ENCODE measurements around the gene ZNF420. TPM values are rescaled to one million over a fixed set of nuclear protein-coding genes. Genes with fewer than 3 reads are reported as not detected.

ZNF420 gene
- total and polyA plus RNA-seq, 10 donors = 5.3 to 24.3 (median 14.4) TPM

DNA sequence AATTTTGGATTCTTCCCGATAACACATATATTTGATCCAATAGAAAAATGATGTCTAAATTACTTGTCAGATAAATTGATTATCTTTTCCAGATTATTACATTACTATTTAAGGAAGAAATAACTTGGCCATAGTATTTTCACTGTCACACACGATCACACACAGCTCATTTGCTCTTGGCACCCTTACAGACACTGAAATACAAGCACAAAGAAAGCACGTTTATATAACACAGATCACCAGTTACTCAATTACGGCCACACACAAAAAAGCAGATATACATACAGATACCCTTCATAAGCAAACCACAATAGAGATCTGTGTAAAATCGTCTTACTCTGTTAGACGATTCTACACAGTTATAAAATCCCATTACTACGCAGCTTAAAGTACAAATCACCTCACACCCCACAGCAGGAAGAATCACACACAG, 716 bp upstream of the ZNF420 start:
- peaks cover 0 to 16% (median 7%) of the 10 kb centered on the region in 6 donors for H3K36me3 ChIP-seq
- peak overlapping the region; percentile 74 to 97 (median 84) for H3K4me3 ChIP-seq
- H3K27ac ChIP-seq = peak overlapping the region; percentile 80 to 91 (median 88)
- peaks cover 6 to 29% (median 17%) of the 10 kb centered on the region in 6 donors for H3K4me1 ChIP-seq
- DNase-seq = no peak
- peaks cover 8 to 41% (median 29%) of the 10 kb centered on the region in 8 donors for H3K9me3 ChIP-seq
- no peaks in the 10 kb centered on the region for H3K27me3 ChIP-seq (replicated peaks in 1 of 7)
- intact Hi-C loops (cut with DNase I; ENCODE audit: low total_unique reads) = no loop called here
- WGBS, 5 donors = 13 to 15% (median 15%) methylated on average over 7 of the region's 7 CpGs
- TF ChIP-seq, protein P1, sequence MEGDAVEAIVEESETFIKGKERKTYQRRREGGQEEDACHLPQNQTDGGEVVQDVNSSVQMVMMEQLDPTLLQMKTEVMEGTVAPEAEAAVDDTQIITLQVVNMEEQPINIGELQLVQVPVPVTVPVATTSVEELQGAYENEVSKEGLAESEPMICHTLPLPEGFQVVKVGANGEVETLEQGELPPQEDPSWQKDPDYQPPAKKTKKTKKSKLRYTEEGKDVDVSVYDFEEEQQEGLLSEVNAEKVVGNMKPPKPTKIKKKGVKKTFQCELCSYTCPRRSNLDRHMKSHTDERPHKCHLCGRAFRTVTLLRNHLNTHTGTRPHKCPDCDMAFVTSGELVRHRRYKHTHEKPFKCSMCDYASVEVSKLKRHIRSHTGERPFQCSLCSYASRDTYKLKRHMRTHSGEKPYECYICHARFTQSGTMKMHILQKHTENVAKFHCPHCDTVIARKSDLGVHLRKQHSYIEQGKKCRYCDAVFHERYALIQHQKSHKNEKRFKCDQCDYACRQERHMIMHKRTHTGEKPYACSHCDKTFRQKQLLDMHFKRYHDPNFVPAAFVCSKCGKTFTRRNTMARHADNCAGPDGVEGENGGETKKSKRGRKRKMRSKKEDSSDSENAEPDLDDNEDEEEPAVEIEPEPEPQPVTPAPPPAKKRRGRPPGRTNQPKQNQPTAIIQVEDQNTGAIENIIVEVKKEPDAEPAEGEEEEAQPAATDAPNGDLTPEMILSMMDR (IDR thresholded peaks at IDR 0.05 in 8 of 11, conservative IDR thresholded peaks at IDR 0.05 in 3 of 11) = no peak
- TF ChIP-seq POLR2A (IDR thresholded peaks at IDR 0.05) = no peak
- TF ChIP-seq POLR2AphosphoS5 (IDR thresholded peaks at IDR 0.05) = no peak

DNA sequence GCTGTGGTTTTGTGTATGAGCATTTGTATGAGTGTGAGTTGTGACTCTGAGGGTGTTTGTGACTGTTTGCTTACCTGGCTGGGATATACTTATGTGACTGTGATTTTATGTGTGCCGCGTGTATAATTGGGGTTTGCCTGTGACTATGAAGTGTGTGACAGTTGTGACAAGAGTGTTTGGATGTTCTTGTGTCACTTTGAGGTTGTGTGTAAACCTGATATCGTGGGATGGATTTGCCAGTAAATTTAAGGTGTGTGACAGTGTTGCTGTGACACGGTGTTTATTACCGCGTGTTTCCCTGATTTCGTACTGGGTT, 442 bp downstream of the ZNF420 start:
- intact Hi-C loops (cut with DNase I; ENCODE audit: low total_unique reads) = no loop called here
- 1 to 4% (median 2%) methylated on average over 7 of the region's 7 CpGs for WGBS, 5 donors

DNA sequence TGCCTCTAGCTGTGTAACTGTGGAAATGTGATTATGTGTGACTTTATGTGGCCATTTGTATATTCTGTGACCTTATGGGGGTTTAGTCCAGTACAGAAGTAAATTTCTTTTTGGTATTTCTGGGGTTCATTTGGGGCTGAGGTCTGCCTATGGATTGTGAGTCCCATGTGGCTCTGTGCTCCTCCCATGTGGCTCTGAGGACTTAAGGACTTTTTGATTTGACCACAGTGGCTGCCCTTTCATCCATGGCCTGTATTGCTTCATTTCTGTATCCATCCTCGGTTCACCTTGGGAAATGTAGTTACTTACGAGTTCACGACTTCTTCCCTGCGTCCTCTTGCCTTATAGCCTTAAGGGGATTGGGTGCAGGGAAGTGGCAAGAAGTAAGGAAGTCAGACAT, 1.0 kb downstream of the ZNF420 start:
- WGBS, 5 donors = 73 to 90% (median 85%) methylated on average over 4 of the region's 4 CpGs
- peaks cover 8 to 51% (median 42%) of the 10 kb centered on the region in 8 donors for H3K9me3 ChIP-seq
- intact Hi-C loops (cut with DNase I; ENCODE audit: low total_unique reads) = no loop called here
- peak overlapping the region; percentile 74 to 97 (median 84) for H3K4me3 ChIP-seq
- no peaks in the 10 kb centered on the region for H3K27me3 ChIP-seq (replicated peaks in 1 of 7)
- H3K27ac ChIP-seq = no peak overlapping the region
- no peak for TF ChIP-seq POLR2A (IDR thresholded peaks at IDR 0.05)
- no peak for TF ChIP-seq POLR2AphosphoS5 (IDR thresholded peaks at IDR 0.05)
- TF ChIP-seq, protein P1 (IDR thresholded peaks at IDR 0.05 in 8 of 11, conservative IDR thresholded peaks at IDR 0.05 in 3 of 11) = no peak
- no peak for DNase-seq
- peaks cover 0 to 33% (median 18%) of the 10 kb centered on the region in 6 donors for H3K36me3 ChIP-seq
- peaks cover 6 to 29% (median 17%) of the 10 kb centered on the region in 6 donors for H3K4me1 ChIP-seq

More for the DNA sequence above, 442 bp downstream of the ZNF420 start:
- Histone ChIP-seq H3K4me3 (peak overlapping the region; percentile 74 to 97 (median 84)), H3K9me3 (peaks cover 8 to 45% (median 39%) of the 10 kb centered on the region in 8 donors), H3K27ac (peak overlapping the region; percentile 80 to 91 (median 88)), H3K36me3 (peaks cover 0 to 27% (median 17%) of the 10 kb centered on the region in 6 donors), H3K4me1 (peaks cover 6 to 29% (median 17%) of the 10 kb centered on the region in 6 donors), H3K27me3 (replicated peaks in 1 of 7) (no peaks in the 10 kb centered on the region)
- no peak for DNase-seq
- TF ChIP-seq POLR2AphosphoS5 (IDR thresholded peaks at IDR 0.05) (no peak), POLR2A (IDR thresholded peaks at IDR 0.05) (no peak)
- TF ChIP-seq, protein P1 (IDR thresholded peaks at IDR 0.05 in 8 of 11, conservative IDR thresholded peaks at IDR 0.05 in 3 of 11) = no peak

DNA sequence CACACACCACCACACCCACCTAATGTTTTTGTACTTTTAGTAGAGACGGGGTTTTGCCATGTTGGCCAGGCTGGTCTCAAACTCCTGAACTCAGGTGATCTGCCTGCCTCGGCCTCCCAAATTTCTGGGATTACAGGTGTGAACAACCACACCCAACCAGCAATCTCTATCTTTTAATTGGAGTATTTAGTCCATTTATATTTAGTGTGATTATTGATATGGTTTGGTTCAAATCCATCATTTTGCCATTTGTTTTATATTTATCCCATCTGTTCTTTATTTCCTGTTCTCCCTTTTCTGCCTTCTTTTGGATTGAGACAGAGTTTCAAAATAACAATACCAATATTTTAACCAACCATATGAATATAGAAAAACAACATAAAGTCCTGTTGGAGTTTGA, 4.1 kb downstream of the ZNF420 start:
- DNase-seq = no peak
- TF ChIP-seq POLR2AphosphoS5 (IDR thresholded peaks at IDR 0.05) (no peak), POLR2A (IDR thresholded peaks at IDR 0.05) (no peak)
- TF ChIP-seq, protein P1 (IDR thresholded peaks at IDR 0.05 in 8 of 11, conservative IDR thresholded peaks at IDR 0.05 in 3 of 11) = no peak
- Histone ChIP-seq H3K27ac (no peak overlapping the region), H3K4me1 (peaks cover 6 to 25% (median 17%) of the 10 kb centered on the region in 6 donors), H3K9me3 (peaks cover 14 to 80% (median 71%) of the 10 kb centered on the region in 8 donors), H3K4me3 (no peak overlapping the region), H3K27me3 (replicated peaks in 1 of 7) (no peaks in the 10 kb centered on the region), H3K36me3 (peaks cover 0 to 62% (median 23%) of the 10 kb centered on the region in 6 donors)
- 91 to 100% (median 98%) methylated on average over 2 of the region's 2 CpGs for WGBS, 5 donors
- intact Hi-C loops (cut with DNase I; ENCODE audit: low total_unique reads) = no loop called here
